K562 (cell line): Measurements from ENCODE around the gene GMPR.

Experiments used
- ATF2 ChIP-seq: sonication (generic); formaldehyde crosslinking; IDR thresholded peaks from 2 replicates; pipeline ENCODE4 v1.8.1; 2022; ENCODE audit warnings: missing genetic modification reagents
- CBFA2T3 ChIP-seq: fragments of 450-650 bp; IDR thresholded peaks from 2 replicates; pipeline ENCODE4 v1.6.1; 2017
- CEBPB ChIP-seq: fragments of 450-650 bp; IDR thresholded peaks from 2 replicates; pipeline ENCODE4 v1.6.1; 2016; ENCODE audit warnings: missing genetic modification characterization, missing compliant biosample characterization
- CHD2 ChIP-seq: IDR thresholded peaks from 2 replicates; pipeline ENCODE4 v1.6.1; 2011; ENCODE audit warnings: low read depth, low read length
- CTCF ChIP-seq, 3 experiments: IDR thresholded peaks in 2 of 3; conservative IDR thresholded peaks in 1 of 3; 2 replicates each; pipeline ENCODE4 v1.5.1; 2011 to 2012; ENCODE audit warnings: low read length in 3 of 3, mild to moderate bottlenecking in 3 of 3, control low read depth in 2 of 3, improper control_type of control experiment in 1 of 3, inconsistent platforms in 1 of 3, low read depth in 1 of 3, mixed read lengths in 1 of 3, moderate library complexity in 1 of 3; ENCODE audit not compliant: insufficient read depth in 2 of 3
- DPF2 ChIP-seq: fragments of 450-650 bp; IDR thresholded peaks from 2 replicates; pipeline ENCODE4 v1.6.1; 2016
- EP300 ChIP-seq: IDR thresholded peaks from 2 replicates; pipeline ENCODE4 v1.6.1; 2012; ENCODE audit warnings: low read length, improper control_type of control experiment
- FOS ChIP-seq: IDR thresholded peaks from 3 replicates; pipeline ENCODE4 v1.6.1; 2011; ENCODE audit not compliant: insufficient read length; ENCODE audit errors: extremely low read depth
- JUN ChIP-seq, 2 experiments: sonication (generic) in 1 of 2; formaldehyde crosslinking in 1 of 2; IDR thresholded peaks; 2 replicates each; pipeline versions ENCODE4 v1.6.1 to v1.8.0; 2012 to 2022; ENCODE audit warnings: borderline replicate concordance in 2 of 2, mild to moderate bottlenecking in 2 of 2, improper control_type of control experiment in 1 of 2, low read depth in 1 of 2, low read length in 1 of 2, missing genetic modification reagents in 1 of 2
- POLR2A ChIP-seq: fragments of 450-650 bp; conservative IDR thresholded peaks from 2 replicates; pipeline ENCODE4 v1.6.1; 2016
- PRMT5 ChIP-seq: sonication (generic); formaldehyde crosslinking; IDR thresholded peaks from 2 replicates; pipeline ENCODE4 v1.5.0; 2020; ENCODE audit warnings: missing genetic modification reagents
- TF ChIP-seq, protein P1 (sequence below), 2 experiments: fragments of 450-650 bp; conservative IDR thresholded peaks; 2 replicates each; pipeline ENCODE4 v1.6.1; 2017; ENCODE audit warnings: mild to moderate bottlenecking in 2 of 2, moderate library complexity in 2 of 2

GRCh38 chr6:16292942-16293341 is 54.6 kb downstream of the GMPR start:
- TF ChIP-seq ATF2 (no peak), PRMT5 (CRISPR knock-in tag) (no peak), JUN (IDR thresholded peaks at IDR 0.05; ENCODE audit: borderline replicate concordance, low read depth, low read length) (no peak), JUN (CRISPR knock-in tag; IDR thresholded peaks at IDR 0.05; ENCODE audit: borderline replicate concordance) (no peak), CTCF (IDR thresholded peaks at IDR 0.05 in 2 of 3, conservative IDR thresholded peaks at IDR 0.05 in 1 of 3; ENCODE audit: insufficient read depth in 2 of 3, low read depth in 1 of 3, low read length in 3 of 3) (no peak), POLR2A (no peak), CHD2 (no peak), FOS (no peak), CBFA2T3 (no peak), CEBPB (tag) (no peak), DPF2 (no peak), EP300 (no peak)
- TF ChIP-seq, protein P1, sequence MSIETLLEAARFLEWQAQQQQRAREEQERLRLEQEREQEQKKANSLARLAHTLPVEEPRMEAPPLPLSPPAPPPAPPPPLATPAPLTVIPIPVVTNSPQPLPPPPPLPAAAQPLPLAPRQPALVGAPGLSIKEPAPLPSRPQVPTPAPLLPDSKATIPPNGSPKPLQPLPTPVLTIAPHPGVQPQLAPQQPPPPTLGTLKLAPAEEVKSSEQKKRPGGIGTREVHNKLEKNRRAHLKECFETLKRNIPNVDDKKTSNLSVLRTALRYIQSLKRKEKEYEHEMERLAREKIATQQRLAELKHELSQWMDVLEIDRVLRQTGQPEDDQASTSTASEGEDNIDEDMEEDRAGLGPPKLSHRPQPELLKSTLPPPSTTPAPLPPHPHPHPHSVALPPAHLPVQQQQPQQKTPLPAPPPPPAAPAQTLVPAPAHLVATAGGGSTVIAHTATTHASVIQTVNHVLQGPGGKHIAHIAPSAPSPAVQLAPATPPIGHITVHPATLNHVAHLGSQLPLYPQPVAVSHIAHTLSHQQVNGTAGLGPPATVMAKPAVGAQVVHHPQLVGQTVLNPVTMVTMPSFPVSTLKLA (conservative IDR thresholded peaks at IDR 0.05): no peak
